Measurements from ENCODE around the gene TSEN15. TPM values are rescaled to one million over a fixed set of nuclear protein-coding genes. Genes with fewer than 3 reads are reported as not detected.

TSEN15 gene
- total and polyA plus RNA-seq, 4 donors, result 9.1 to 21.9 (median 19.3) TPM

GRCh38 chr1:184004935-184005334, 46.6 kb upstream of the TSEN15 start:
- Histone ChIP-seq H3K9me3 (ENCODE audit: control insufficient read depth in 4 of 4, low read length in 3 of 4) (no peaks in the 10 kb centered on the region), H3K4me1 (ENCODE audit: control insufficient read depth in 4 of 4, insufficient read depth in 4 of 4, low read length in 3 of 4) (no peaks in the 10 kb centered on the region), H3K4me3 (ENCODE audit: low read depth in 1 of 3, low read length in 3 of 3) (no peak overlapping the region), H3K36me3 (ENCODE audit: control insufficient read depth in 4 of 4, insufficient read depth in 3 of 4, low read depth in 1 of 4, low read length in 3 of 4) (no peaks in the 10 kb centered on the region), H3K27me3 (ENCODE audit: control insufficient read depth in 4 of 4, insufficient read depth in 4 of 4, low read length in 3 of 4) (no peaks in the 10 kb centered on the region), H3K9ac (ENCODE audit: low read depth in 1 of 2, low read length in 2 of 2) (no peak overlapping the region), H3K27ac (ENCODE audit: low read depth in 1 of 2, low read length in 2 of 2) (no peak overlapping the region)
- DNase-seq (ENCODE audit: low spot score), result no peak
- TF ChIP-seq RXRA (IDR thresholded peaks at IDR 0.05) (no peak), NR2F2 (IDR thresholded peaks at IDR 0.05) (no peak), HNF4A (conservative IDR thresholded peaks at IDR 0.05) (no peak), RAD21 (IDR thresholded peaks at IDR 0.05) (no peak), MAX (IDR thresholded peaks at IDR 0.05) (no peak), YY1 (IDR thresholded peaks at IDR 0.05) (no peak), SP1 (IDR thresholded peaks at IDR 0.05) (no peak), HNF4G (IDR thresholded peaks at IDR 0.05) (no peak), EGR1 (IDR thresholded peaks at IDR 0.05; ENCODE audit: low read depth in 2 of 2) (no peak), JUND (IDR thresholded peaks at IDR 0.05) (no peak), FOXA2 (IDR thresholded peaks at IDR 0.05) (no peak), TAF1 (conservative IDR thresholded peaks at IDR 0.05) (no peak), FOXA1 (IDR thresholded peaks at IDR 0.05) (no peak), GABPA (IDR thresholded peaks at IDR 0.05 in 1 of 2, conservative IDR thresholded peaks at IDR 0.05 in 1 of 2) (no peak)
- TF ChIP-seq, protein P1, sequence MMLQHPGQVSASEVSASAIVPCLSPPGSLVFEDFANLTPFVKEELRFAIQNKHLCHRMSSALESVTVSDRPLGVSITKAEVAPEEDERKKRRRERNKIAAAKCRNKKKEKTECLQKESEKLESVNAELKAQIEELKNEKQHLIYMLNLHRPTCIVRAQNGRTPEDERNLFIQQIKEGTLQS (IDR thresholded peaks at IDR 0.05), result no peak
- TF ChIP-seq, protein P2, sequence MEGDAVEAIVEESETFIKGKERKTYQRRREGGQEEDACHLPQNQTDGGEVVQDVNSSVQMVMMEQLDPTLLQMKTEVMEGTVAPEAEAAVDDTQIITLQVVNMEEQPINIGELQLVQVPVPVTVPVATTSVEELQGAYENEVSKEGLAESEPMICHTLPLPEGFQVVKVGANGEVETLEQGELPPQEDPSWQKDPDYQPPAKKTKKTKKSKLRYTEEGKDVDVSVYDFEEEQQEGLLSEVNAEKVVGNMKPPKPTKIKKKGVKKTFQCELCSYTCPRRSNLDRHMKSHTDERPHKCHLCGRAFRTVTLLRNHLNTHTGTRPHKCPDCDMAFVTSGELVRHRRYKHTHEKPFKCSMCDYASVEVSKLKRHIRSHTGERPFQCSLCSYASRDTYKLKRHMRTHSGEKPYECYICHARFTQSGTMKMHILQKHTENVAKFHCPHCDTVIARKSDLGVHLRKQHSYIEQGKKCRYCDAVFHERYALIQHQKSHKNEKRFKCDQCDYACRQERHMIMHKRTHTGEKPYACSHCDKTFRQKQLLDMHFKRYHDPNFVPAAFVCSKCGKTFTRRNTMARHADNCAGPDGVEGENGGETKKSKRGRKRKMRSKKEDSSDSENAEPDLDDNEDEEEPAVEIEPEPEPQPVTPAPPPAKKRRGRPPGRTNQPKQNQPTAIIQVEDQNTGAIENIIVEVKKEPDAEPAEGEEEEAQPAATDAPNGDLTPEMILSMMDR (IDR thresholded peaks at IDR 0.05; ENCODE audit: low read depth, low read length, missing input control), result no peak
- TF ChIP-seq, protein P3, sequence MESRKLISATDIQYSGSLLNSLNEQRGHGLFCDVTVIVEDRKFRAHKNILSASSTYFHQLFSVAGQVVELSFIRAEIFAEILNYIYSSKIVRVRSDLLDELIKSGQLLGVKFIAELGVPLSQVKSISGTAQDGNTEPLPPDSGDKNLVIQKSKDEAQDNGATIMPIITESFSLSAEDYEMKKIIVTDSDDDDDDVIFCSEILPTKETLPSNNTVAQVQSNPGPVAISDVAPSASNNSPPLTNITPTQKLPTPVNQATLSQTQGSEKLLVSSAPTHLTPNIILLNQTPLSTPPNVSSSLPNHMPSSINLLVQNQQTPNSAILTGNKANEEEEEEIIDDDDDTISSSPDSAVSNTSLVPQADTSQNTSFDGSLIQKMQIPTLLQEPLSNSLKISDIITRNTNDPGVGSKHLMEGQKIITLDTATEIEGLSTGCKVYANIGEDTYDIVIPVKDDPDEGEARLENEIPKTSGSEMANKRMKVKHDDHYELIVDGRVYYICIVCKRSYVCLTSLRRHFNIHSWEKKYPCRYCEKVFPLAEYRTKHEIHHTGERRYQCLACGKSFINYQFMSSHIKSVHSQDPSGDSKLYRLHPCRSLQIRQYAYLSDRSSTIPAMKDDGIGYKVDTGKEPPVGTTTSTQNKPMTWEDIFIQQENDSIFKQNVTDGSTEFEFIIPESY (IDR thresholded peaks at IDR 0.05), result no peak
- TF ChIP-seq, protein P4, sequence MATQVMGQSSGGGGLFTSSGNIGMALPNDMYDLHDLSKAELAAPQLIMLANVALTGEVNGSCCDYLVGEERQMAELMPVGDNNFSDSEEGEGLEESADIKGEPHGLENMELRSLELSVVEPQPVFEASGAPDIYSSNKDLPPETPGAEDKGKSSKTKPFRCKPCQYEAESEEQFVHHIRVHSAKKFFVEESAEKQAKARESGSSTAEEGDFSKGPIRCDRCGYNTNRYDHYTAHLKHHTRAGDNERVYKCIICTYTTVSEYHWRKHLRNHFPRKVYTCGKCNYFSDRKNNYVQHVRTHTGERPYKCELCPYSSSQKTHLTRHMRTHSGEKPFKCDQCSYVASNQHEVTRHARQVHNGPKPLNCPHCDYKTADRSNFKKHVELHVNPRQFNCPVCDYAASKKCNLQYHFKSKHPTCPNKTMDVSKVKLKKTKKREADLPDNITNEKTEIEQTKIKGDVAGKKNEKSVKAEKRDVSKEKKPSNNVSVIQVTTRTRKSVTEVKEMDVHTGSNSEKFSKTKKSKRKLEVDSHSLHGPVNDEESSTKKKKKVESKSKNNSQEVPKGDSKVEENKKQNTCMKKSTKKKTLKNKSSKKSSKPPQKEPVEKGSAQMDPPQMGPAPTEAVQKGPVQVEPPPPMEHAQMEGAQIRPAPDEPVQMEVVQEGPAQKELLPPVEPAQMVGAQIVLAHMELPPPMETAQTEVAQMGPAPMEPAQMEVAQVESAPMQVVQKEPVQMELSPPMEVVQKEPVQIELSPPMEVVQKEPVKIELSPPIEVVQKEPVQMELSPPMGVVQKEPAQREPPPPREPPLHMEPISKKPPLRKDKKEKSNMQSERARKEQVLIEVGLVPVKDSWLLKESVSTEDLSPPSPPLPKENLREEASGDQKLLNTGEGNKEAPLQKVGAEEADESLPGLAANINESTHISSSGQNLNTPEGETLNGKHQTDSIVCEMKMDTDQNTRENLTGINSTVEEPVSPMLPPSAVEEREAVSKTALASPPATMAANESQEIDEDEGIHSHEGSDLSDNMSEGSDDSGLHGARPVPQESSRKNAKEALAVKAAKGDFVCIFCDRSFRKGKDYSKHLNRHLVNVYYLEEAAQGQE (IDR thresholded peaks at IDR 0.05), result no peak
- WGBS, result 97% methylated on average over 4 of the region's 4 CpGs

Data from liver (tissue), 9 donors.